ENCODE data around the gene FUCA1. TPM values are rescaled to one million over a fixed set of nuclear protein-coding genes. Genes with fewer than 3 reads are reported as not detected.

Gene FUCA1
- total and polyA plus RNA-seq, 10 of the 15 experiments (the other 5 are each of a cell fraction or from before 2014, with no cell fraction given): 33.3 to 117 (median 52.6) TPM

DNA sequence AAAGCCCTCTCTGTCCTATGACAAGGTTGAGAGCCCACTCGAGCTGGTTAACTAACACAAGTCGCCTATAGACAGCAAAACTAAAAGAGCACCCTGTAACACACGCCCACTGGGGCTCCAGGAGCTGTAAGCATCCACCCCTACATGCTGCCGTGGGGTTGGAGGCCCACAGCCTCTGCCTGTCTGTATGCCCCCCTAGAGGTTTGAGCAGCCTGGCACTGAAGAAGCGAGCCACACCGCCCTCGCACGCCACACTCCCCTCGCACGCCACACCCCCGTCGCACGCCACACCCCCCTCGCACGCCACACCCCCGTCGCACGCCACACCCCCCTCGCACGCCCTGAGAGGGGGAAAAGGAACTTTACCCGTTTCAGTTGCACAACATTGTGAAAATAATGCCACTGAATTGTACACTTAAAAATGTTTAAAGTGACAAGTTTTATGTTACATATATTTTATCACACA, 29.7 kb downstream of the FUCA1 start (continued):
- TF ChIP-seq KAT2A (conservative IDR thresholded peaks at IDR 0.05; ENCODE audit: control insufficient read depth, low read depth, low read length): no peak
- TF ChIP-seq, protein P1, sequence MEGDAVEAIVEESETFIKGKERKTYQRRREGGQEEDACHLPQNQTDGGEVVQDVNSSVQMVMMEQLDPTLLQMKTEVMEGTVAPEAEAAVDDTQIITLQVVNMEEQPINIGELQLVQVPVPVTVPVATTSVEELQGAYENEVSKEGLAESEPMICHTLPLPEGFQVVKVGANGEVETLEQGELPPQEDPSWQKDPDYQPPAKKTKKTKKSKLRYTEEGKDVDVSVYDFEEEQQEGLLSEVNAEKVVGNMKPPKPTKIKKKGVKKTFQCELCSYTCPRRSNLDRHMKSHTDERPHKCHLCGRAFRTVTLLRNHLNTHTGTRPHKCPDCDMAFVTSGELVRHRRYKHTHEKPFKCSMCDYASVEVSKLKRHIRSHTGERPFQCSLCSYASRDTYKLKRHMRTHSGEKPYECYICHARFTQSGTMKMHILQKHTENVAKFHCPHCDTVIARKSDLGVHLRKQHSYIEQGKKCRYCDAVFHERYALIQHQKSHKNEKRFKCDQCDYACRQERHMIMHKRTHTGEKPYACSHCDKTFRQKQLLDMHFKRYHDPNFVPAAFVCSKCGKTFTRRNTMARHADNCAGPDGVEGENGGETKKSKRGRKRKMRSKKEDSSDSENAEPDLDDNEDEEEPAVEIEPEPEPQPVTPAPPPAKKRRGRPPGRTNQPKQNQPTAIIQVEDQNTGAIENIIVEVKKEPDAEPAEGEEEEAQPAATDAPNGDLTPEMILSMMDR (IDR thresholded peaks at IDR 0.05 in 2 of 3, conservative IDR thresholded peaks at IDR 0.05 in 1 of 3; ENCODE audit: control insufficient read depth in 2 of 3, extremely low read depth in 1 of 3, insufficient read depth in 1 of 3, low read depth in 3 of 3, low read length in 3 of 3): 0 out of 6 replicates have a peak, but pooled peaks of 1 of the 3 experiments have one; percentile 1
- TF ChIP-seq WRNIP1 (IDR thresholded peaks at IDR 0.05; ENCODE audit: borderline replicate concordance, low read depth, low read length): no peak
- TF ChIP-seq, protein P2, sequence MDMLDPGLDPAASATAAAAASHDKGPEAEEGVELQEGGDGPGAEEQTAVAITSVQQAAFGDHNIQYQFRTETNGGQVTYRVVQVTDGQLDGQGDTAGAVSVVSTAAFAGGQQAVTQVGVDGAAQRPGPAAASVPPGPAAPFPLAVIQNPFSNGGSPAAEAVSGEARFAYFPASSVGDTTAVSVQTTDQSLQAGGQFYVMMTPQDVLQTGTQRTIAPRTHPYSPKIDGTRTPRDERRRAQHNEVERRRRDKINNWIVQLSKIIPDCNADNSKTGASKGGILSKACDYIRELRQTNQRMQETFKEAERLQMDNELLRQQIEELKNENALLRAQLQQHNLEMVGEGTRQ (IDR thresholded peaks at IDR 0.05; ENCODE audit: borderline replicate concordance, low read depth, low read length): no peak
- TF ChIP-seq, protein P3, sequence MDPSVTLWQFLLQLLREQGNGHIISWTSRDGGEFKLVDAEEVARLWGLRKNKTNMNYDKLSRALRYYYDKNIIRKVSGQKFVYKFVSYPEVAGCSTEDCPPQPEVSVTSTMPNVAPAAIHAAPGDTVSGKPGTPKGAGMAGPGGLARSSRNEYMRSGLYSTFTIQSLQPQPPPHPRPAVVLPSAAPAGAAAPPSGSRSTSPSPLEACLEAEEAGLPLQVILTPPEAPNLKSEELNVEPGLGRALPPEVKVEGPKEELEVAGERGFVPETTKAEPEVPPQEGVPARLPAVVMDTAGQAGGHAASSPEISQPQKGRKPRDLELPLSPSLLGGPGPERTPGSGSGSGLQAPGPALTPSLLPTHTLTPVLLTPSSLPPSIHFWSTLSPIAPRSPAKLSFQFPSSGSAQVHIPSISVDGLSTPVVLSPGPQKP (IDR thresholded peaks at IDR 0.05; ENCODE audit: low read depth, low read length): no peak
- TF ChIP-seq NBN (IDR thresholded peaks at IDR 0.05): 0 out of 2 replicates have a peak, but pooled peaks have one; percentile 28
- TF ChIP-seq ZNF274 (IDR thresholded peaks at IDR 0.05; ENCODE audit: insufficient read depth, insufficient read length): no peak
- TF ChIP-seq FOXK2 (IDR thresholded peaks at IDR 0.05): no peak
- 0 out of 2 replicates have a peak, but pooled peaks have one; percentile 52 for TF ChIP-seq TCF12 (IDR thresholded peaks at IDR 0.05; ENCODE audit: low read depth, low read length)
- no peak for TF ChIP-seq ZSCAN29 (IDR thresholded peaks at IDR 0.05)
- TF ChIP-seq, protein P4, sequence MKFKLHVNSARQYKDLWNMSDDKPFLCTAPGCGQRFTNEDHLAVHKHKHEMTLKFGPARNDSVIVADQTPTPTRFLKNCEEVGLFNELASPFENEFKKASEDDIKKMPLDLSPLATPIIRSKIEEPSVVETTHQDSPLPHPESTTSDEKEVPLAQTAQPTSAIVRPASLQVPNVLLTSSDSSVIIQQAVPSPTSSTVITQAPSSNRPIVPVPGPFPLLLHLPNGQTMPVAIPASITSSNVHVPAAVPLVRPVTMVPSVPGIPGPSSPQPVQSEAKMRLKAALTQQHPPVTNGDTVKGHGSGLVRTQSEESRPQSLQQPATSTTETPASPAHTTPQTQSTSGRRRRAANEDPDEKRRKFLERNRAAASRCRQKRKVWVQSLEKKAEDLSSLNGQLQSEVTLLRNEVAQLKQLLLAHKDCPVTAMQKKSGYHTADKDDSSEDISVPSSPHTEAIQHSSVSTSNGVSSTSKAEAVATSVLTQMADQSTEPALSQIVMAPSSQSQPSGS (IDR thresholded peaks at IDR 0.05; ENCODE audit: low read length): no peak
- 0 out of 2 replicates have a peak, but pooled peaks have one; percentile 12 for TF ChIP-seq YY1 (IDR thresholded peaks at IDR 0.05; ENCODE audit: low read depth, low read length)
